HuH-7 (cell line): ENCODE data around the gene TBL1XR1.

ENCODE experiments used
- DNase-seq: peaks from one replicate; pipeline ENCODE4 v3.0.0; 2011; ENCODE audit warnings: low spot score

Gene TBL1XR1

DNA sequence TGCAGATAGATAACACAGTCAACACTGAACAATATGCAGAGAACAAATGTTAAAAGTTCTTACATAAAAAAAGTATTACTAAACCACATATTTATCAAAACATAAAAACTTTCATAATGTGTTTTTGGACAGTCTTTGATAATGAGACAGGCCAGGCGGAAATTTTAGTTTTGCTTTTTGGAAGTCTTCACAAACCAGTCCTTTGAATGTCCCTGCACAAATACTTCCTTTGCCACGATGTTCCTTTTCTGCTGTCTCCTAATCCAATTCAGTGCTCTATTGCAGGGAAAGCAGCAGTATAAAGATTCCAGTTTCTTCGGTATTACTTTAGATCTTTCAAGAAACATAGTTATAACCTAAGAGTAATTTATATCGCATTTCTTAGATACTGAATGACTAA lies 135.9 kb downstream of the TBL1XR1 start:
- DNase-seq: no peak

DNA sequence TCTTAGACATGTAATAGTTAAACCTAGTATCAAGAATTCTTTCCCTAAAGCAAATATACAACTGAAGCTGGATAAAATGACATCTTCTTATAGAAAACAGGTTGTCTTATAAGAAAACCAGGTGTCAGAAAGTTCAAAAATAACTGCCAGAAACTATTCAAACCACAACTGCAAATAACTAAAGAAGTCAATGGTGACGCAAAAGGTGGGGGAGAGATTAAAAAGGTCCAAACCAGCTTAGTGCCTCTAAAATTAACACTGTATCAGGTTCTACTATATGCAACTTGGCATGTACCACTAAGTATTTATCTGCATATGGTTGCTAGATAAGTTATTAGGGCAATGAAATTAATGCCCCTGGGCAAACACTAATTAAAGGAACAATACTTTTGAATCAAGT lies 136.8 kb downstream of the TBL1XR1 start:
- no peak for DNase-seq

DNA sequence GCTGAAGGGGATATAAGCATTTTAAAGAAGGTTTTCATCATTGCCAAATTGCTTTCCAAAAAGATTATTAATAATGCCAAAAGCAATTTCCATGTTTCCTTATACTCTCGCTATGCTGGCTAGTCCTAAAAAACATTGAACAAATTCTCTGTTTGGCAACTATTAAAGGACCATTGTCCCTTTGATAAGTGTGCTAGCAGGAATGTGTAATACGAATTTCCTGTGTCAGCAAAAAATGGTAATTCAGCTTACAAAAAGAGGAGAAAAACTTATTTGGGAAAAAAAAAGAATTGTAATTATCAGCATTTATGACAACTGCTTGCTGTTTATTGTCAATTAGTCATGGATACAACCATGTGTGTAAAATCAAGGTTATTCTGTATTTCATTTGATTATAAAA lies 138.6 kb downstream of the TBL1XR1 start:
- DNase-seq: no peak

DNA sequence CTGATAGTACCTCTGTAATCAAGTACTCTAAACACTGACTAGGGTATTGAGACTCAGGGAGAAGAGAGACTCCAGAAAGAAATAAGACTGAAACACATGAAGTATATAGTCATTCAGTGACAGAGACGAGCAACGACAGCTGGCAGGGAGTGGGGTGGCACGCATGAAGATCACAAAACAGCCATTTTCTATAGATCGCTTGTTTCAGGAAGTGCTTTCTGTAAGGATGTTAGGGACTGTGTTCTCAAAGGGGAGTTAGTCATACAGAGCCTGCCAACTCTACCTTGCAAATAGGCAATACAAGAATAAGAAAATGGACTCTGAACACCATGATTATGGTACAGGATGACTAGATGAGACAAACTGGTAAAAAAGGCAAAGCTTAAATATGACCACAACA lies 139.5 kb downstream of the TBL1XR1 start:
- no peak for DNase-seq

DNA sequence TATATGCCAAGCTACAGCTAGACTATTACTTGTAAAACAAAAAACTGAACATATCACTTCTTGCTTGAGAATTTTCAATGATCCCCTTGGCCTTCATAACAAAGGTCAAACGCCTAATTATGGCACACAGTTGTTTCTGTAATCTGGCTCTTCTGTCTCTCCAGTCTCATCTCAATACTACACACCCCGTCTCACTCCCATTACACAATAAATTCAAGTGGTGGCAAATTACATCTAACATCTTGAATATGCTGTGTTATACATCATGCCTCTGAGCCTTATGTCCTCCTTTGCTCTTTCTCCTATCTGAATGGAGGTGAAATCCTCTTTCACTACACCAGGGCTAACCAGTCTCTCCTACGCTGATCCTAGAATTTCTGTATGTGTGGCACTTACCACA lies 140.4 kb downstream of the TBL1XR1 start:
- no peak for DNase-seq

DNA sequence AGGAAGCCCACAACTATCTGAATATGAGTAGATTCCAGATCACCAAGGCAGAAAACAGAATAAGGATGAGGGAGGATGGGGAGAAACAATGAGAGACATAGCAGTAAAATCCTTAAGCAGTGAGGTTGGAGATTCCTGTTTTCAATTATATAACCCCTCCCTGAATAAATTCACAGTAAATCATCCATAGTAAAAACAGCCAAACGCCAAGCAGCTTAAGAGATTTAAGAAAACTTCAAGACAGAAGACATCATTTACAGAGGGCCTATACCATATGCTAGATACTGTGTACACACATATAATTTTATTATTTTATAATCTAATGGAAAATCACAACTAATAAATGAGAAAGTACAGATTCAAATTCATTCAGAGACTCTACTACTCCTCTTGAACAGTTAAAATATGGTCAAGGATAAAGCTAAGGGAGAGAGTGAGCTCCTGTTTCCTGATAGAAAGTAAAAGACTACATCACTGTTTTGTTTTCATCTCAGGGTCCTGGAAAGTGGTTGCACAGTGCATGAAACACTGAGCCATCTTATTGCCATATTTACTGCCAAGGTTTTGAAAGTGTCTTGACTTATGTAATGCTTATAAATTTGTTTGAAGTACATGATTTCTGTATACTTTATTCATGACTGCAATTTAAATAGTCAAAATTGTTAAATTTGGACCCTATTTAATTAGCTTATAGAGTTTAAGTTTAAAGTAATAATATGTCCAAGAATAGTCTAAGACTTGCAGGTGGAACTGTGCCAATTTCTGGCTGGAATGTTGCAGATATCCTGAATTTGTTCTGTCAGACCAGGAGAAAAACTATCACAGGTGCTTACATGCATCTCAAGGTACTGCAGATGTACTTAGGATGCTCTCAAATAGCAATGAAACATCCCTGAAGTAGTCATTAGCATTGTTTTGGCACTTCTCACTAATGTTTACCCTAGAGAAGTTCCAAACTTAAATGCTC lies 141.4 kb downstream of the TBL1XR1 start:
- no peak for DNase-seq

DNA sequence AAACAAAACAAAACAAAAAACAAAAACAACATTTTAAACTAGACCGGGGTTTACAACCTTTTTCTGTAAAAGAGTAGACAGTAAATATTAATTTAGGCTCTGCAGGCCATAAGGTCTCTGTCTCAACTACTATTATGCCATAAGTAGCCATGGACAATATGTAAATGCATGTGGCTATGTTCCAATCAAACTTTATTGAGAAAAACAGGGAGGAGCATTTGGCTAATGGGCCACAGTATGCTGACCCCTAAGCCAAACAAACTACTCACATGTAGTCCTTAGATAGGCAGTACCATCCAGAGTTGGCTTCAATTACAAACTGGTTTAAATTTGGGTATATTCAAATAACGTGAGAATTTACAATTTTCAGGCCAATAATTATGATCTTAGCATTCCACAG lies 144.2 kb downstream of the TBL1XR1 start:
- DNase-seq: no peak

DNA sequence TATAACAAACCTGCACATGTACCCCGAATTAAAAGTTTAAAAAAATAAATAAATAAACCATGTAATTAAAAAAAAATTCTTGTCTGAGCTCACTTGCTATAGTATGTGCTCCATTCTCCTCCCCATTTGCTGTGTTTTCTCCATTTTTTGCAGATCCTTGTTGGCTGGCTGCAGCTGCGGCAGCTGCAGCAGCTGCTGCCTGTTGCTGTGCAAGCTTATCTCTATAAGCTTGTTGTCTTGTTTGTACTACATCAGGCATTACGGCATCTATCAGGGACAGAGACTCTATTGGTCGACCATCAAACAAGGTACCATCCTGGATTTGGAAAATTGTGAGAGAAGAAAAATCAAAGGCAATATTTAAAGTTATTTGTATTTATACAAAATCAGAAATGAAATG lies 145.9 kb downstream of the TBL1XR1 start:
- DNase-seq: no peak

DNA sequence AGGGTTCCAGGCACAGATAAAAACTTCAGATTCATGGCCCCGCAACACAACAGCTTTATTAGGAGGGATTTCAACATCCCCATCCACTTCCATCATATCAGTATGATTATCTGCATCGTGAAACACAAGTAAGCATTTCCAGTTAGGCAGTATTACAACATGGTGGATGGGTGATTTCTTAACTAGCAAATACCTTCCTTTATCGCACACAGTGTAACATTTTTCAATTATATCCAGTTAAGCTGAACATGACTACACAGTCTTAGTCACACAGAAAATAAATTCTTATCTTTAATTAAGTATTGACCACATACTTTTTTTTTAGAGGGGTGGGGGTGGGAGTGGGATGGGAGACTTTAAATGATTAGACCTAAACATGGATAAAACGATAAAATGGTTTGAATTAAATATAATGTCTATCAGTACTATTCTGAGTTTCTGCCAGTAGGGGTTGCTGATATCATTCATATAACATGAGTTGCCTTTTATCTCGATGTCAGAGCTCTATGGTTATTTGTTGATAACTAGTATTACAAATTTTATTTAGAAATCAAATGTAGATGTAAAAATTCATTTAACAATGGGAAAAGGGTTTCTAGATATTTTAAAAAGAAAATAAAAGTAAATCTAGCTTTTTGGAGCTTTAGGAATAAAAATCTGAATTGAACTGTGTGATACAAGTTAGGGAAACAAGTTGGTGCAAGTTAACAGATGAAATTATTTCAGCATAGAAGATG lies 146.6 kb downstream of the TBL1XR1 start:
- DNase-seq: no peak

DNA sequence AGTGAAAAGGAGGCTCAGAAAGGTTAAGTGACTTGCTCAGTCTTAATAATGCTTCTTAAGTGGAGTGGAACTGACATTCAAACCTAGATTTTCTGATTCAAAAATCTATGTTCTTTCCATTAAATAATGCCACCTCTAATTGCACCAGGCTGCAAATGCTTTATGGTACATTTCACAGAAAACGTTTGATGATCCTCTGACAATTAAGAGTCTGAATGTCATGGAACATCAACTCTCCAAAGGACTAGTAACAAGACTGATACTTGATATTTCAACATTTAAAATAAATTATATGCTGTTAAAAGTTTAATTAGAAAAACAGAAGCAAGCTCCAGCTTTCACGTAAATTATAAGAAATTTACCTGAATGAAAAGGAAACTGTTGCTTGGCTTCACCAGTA lies 151.5 kb downstream of the TBL1XR1 start:
- DNase-seq: no peak

DNA sequence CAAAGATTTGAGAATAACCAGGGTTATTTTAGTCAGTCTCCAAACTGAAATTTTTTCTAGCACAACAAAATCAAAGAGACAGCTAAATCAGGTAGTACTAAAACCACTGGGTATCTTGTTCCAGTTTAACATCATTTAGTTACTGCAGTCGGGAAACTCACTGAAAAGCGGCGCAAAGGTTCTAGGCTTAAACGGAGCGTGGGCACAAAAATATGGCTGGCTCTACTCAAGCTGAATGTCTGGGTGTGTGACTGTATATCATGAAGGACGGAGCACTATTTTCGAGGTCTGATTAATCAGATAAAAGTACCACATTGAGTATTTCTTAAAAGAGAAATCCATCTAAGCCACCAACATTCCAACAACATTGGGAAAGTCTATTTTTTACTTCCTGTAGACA lies 152.1 kb downstream of the TBL1XR1 start:
- DNase-seq: no peak

DNA sequence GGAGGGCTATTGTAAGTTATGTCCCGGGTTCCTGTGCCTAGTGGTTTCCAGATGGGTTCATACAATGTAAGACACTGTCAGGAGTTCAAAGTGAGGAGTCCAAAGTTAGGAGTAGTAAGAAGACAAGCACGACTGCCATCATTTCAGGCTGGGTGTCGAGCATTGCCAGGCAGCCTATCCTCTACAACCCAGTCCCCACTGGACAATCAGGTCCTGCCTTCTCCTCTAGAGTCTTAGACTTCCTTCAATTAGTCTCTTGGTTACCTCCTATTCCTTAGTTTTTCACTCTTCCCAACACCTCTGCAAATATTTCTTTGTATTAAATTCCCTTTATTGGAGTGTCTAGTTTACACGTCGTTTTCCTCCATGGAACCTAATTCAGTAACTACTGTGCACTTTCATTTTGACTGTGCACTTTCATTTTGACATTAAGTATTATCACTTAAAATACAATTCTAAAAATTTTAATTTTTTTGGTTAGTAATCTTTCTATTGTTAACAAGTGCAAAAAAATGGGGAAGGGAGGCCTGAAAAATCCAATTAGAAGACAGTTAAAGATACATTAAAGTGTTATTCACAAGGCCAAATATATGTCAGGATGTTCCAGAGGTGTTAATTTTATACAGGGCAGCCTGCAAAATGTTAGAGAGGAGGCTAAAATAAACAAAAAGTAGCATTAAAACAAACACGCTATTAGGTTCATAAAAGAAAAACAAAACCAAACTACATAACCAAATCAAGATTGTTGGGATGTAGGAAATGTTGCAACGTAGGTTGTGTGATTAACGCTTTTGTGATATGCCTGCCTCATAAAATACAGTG lies 155.3 kb downstream of the TBL1XR1 start:
- DNase-seq: no peak

DNA sequence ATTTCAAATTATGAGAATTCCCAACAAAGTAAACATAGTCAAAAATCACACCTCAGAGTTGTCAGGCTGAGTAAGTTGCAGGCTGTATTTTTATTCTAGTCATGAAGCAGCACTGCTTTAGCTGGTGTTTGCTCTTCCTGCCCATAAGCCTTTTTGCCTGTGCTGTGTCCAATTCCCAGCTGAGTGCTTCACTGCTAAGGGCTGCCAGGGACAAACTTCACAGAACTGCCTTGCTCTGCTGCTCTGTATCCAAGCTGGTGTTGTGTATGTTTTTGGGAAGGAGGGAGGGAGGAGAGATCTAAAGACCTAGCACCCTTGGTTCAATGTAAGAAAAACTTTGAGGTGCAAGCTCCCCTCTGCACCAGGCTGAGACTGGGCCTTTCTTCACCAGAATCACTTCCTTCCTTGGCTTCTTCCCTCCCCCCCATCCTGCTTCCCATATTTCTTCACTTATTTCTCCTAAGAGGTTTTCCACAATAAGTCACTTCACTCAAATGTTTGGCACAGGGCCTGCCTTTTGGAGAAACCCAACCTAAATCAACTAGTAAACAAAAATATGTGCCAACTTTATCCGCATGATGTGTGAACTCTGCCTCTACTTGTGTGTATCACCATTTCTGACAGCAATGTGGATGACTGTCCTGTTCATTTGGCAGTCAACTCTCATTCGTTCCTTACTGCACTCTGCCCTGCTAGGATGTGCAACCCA lies 156.1 kb downstream of the TBL1XR1 start:
- no peak for DNase-seq

DNA sequence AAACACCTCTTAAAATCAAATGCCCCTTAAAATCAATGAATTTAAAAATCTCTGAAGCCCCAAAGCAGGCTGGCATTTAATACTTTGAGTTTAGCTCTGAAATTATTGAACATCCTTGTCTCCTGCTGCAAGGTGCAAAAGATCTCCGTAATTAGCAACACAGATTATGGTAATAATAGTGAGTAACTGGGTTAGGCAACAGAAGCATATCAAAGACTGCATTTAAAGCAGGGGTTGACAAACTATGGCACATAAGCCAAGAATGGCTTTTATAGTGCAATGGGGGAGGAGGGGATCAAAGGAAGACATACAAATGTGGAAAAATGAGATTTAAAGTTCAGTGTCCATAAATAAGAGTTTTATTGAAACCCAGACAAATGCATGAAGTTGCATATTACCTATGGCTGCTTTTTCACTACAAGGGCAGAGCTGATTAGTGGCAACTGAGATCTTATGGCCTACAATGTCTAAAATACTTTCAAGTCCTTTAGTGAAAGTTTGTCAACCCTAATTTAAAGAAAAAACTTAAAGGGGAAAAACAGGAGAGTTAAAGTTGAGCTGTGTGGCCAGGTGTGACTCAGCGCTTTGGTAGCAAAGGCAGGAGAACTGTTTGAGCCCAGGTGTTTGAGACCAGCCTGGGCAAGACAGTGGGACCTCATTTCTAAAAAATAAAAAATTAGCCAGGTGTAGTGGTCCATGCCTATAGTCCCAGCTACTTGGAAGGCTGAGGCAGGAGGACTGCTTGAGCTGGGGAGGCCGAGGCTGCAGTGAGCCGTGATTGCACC lies 157.6 kb downstream of the TBL1XR1 start:
- no peak for DNase-seq

DNA sequence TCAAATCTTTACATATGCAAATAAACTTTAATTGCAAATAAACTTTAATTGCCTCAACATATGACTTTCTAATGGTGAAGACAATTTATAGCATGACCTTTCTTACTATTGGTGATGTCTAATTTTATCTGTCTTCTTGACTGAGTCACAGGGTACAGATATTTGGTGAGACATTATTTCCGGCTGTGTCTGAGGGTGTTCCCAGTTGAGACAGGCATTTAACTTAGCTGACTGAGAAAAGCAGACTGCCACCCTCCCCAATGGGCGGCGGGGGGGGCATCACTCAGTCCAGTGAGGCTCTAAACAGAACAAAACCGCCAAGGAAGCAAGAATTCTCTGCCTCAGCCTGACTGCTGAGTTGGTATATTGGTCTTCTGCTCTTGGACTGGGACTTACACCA lies 160.0 kb downstream of the TBL1XR1 start:
- DNase-seq: no peak

DNA sequence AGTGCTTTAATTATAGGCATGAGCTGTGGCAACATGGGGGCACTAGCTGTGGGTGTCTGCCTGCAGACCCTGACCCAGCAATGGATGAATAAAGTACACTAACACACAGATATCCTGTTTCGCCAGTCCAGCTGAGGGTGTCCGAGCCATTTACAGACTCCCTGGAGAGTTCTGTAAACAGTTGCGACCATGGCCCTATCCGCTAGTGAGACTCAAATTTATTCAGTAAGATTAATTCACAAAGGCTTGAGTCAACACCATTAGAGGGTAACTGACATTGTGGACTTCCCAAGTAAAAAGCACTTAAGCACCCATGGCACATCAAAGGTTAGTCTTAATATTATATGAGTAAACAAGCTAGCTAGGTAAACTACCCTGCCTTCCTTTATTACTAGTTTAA lies 161.6 kb downstream of the TBL1XR1 start:
- no peak for DNase-seq

DNA sequence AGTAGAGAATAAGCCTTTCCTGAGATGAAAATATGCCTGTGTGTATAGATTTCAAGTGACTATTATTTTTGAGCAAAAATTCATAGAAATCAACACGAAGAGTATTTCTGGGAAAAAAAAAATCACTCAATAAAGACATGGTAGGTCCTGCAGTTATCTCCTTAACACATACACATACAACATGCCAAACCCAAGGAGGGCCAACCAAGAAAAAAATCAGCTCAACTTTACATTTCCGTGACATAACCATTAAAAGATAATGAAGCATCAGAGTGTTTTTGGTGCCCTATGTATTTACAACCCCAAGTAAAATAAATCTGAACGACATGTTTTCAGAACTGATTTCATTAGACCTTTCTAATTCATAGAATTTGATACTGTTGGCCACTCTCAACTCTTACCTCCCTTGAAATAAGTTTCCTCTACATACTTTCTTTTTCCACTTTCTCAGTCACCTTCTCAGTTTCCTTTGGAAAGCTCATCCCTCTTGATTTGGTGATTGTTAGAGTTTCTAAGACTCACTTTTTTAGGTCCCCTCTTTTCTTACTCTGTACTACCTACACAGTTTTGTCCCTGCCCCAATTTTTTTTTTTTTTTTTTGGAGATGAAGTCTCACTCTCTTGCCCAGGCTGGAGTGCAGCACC lies 162.3 kb downstream of the TBL1XR1 start:
- DNase-seq: no peak

DNA sequence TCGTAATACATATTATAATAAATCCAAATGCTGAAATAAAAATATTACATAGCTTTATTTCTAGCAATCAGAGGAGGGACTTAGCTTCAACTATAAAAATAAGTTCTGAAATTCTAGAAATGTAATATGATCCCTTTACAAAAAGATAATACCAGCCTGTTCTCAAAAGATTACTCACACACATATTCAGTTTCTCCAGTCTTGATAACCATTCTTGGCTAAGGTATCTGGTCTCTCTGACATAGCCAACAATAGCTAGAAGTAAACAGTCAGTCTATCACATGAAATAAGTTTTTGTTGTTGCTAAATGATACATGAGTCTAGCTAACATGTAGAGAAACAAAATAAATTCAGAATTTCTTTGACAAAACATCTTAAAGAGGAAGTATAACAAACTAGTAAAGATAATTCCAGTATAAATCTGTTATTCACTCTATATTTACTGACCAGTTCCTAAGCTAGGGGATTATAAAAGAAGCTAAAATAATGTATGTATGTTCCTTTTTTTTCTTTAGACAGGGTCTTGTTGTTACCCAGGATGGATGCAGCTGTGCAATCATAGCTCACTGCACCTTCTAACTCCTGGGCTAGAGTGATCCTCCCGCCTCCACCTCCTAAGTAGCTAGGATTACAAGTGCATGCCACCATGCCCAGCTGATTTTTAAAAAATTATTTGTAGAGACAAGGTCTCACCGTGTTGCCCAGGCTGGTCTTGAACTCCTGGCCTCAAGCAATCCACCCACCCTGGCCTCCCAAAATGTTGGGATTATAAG lies 170.6 kb downstream of the TBL1XR1 start:
- DNase-seq: no peak

DNA sequence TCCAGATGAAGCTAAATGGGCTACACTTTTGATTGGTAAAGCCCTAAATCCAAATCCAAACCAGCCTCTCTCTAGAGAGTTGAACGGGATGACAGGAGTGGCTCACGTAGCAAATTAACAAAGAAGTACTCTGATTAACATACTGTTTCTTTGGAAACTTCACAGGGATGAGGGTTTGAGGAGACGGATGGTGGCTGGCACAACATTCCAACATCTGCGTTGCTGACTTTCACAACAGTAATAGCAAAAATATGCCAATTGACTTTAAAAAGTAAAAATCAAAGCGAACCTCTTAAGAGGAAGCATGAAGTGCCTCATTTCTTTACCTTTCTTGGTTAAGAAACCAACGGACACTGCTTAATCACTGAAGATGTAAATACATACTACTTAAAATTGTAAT lies 181.4 kb downstream of the TBL1XR1 start:
- no peak for DNase-seq
